GM19324 (cell line): Measurements from ENCODE around the gene GPR162.
A peak's percentile ranks its signal among the peaks of the same experiment; 100 is the strongest.

Experiments used
- ATAC-seq: cut with Tn5 transposase; IDR thresholded peaks from one replicate; pipeline ENCODE4 v1.9.1; 2021; ENCODE audit warnings: mild to moderate bottlenecking, moderate library complexity; ENCODE audit not compliant: unreplicated experiment, low FRiP score

GPR162 gene

GRCh38 chr12:6821591-6822425 is at the start of gene GPR162:
TSS of gene GPR162 (plus strand) at chr12:6821821. CDS start at chr12:6823899, 2,078 bp downstream.
- ATAC-seq: no peak

GRCh38 chr12:6772331-6772695 is 49.3 kb upstream of the GPR162 start, which contains the start of gene LAG3:
TSS of gene LAG3 (plus strand) at chr12:6772520. CDS start at chr12:6772853, 333 bp downstream.
- no peak for ATAC-seq

GRCh38 chr12:6772726-6773589 is 48.7 kb upstream of the GPR162 start:
- no peak for ATAC-seq

GRCh38 chr12:6773590-6774351 is 47.9 kb upstream of the GPR162 start:
- no peak for ATAC-seq

GRCh38 chr12:6774499-6775062 is 47.0 kb upstream of the GPR162 start:
- no peak for ATAC-seq

DNA sequence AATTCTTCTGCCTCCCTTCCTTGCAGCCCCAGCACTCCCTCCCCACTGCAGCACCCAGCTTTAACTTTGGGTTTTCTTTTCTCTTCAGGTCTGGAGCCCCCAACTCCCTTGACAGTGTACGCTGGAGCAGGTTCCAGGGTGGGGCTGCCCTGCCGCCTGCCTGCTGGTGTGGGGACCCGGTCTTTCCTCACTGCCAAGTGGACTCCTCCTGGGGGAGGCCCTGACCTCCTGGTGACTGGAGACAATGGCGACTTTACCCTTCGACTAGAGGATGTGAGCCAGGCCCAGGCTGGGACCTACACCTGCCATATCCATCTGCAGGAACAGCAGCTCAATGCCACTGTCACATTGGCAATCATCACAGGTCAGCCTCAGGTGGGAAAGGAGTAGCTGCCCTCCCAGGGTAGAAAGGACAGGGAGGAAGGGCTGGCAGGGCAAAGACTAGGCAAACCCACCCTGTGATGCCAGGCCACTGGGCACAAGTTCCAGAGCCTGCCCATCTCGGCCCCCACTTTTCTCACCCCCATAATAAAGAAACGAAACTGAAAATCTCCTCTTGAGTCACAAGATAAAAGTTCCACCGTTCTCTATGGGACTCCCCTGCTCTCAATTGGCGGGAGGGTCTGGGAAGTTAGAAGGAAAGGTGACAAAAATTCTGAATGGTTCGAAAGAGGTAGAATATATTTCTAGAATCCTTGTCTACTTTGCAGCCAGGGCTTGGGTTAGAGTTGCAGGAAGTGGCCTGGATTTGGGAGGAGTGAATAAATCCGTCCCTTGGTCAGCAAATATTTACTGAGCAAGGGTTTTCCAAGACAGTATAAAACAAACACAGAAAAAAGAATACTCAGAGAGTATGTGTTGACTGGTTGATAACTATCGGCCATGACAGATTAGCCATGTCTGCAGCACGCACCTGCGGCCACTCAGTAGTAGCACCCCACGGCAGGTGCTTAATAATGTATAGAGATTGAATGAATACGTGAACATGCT is 46.1 kb upstream of the GPR162 start:
- no peak for ATAC-seq

DNA sequence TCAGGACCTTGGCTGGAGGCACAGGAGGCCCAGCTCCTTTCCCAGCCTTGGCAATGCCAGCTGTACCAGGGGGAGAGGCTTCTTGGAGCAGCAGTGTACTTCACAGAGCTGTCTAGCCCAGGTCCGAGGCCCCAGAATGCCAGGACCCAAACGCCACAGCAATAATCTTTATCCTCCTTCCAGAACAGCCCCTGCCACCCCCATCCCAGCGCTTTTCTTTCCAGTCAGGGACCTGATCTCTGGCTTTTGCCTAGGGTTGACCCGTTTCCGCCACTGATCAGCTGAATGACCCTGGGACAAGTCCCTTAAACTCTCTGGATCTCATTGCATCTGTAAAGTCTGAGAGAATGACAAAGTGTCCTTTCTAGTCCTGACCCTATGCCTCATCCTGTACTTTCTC is 44.2 kb upstream of the GPR162 start:
- ATAC-seq: no peak

DNA sequence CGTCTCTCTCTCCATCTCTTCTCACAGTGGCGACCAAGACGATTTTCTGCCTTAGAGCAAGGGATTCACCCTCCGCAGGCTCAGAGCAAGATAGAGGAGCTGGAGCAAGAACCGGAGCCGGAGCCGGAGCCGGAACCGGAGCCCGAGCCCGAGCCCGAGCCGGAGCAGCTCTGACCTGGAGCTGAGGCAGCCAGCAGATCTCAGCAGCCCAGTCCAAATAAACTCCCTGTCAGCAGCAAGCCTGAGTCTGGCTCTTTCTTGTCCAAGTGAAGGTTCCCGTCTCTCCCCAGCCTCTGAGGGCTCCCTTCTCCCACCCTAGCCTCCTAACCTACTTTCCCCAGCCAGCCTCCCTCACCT is 43.4 kb upstream of the GPR162 start:
- no peak for ATAC-seq

GRCh38 chr12:6778574-6779550 is 42.8 kb upstream of the GPR162 start:
- ATAC-seq: peak; percentile 63

DNA sequence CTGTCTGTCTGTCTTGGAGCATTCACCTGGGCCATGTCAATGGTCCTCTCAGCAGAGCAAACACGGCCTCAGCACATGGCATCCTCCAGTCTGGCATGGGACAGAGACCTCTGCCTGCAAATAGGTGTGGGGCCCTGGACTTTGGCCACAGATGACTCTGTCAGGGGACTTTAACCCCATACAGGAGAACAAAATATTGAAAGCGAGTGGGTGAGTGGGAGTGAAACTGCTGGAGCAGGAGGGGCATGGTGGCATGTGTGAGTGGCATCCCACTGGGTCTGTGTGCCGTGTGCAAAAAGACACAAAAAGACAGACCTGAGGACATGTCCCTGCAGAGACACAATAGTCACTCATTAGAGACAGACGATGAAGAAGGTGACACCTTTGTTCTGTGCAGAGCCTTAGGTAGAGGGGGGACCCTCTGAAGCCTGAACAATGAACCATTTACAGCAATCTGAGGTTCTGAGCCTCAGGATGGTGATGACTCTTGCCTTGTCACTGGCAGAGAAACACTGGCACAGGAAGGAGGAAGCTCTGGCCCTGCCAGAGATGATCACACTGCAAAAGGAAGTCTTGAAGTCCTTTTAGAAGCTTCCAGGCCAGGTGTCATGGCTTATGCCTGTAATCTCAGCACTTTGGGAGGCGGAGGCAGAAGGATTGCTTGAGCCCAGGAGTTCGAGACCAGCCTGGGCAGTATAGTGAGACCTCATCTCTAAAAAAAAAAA is 41.8 kb upstream of the GPR162 start:
- no peak for ATAC-seq

DNA sequence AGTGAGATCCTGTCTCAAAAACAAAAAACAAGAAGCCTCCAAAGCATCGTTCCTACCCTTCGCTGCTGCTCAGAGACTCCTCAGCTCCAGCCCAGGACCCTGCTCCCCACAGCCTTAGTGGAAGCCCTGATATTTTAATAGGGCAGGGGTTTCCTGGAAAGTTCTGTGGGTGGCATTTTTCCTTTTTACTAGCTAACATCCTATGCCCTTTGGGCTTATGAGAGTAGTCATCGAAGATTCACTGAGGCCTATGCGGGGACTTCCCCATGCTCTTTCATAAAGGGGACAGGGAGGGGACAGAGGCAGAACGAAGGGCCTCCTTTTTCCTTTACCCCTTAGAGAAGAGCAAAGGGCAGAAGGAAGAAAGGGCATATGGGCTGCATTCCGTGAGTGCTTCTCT is 41.0 kb upstream of the GPR162 start:
- ATAC-seq: no peak

DNA sequence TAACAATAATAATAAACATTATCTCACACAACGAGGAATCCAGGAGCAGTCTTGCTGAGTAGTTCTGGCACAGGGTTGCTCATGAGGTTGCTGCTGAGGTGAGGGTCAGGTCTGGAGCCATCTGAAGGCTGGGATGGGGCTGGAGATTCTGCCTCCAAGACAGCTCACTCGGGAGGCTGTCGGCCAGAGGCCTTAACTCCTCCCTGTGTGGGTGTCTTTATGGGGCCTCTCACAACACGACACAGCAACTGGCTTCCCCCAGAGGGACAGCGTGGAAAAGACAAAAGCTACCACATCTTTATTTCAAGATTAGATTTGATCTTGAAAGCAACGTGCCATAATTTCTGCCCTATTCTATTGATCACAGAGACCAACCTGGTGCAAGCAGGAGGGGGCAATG is 39.5 kb upstream of the GPR162 start:
- no peak for ATAC-seq

- ATAC-seq: no peak
Measured at GRCh38 chr12:6782850-6783566, 38.6 kb upstream of the GPR162 start.

- ATAC-seq: no peak
Measured at GRCh38 chr12:6783828-6784227, 37.8 kb upstream of the GPR162 start.

DNA sequence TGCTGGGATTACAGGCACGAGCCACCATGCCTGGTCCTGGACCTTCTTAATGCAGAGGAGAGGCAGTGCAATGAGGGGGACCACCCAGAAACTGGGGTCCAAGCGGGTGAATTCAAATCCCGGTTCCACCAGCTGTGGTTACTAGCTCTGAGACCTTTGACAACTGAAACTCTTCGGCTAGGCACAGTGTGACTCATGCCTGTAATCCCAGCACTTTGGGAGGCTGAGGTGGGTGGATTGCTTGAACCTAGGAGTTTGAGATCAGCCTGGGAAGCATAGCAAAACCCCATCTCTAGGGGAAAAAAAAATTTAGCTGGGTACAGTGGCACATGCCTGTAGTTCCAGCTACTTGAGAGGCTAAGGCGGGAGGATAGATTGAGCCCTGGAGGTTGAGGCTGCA is 37.3 kb upstream of the GPR162 start:
- no peak for ATAC-seq

DNA sequence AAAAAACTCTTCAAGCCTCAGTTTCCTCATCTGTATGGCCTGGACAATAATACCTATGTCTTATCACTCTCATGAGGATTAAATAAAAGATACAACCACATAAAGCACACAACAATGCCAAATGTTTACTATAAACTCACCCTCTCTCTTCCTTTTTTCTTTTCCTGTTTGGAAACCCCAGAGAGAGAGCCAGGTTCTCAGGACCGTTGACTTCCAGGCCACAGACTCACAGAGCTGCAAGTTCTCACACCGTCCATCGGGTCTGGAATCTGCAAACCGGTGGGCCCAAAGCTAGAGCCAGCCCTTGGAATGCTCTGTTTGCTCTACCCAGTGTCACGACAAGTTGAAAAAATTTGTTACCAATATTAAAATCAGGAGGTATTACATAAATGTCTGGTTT is 36.9 kb upstream of the GPR162 start:
- ATAC-seq: no peak
